HPDE6-E6E7 (cell line): Measurements from ENCODE around the gene LDB3.
"Not testable (repeated sequence)": the region's sequence is repeated elsewhere in the genome, so short reads cannot be mapped to it uniquely, and the experiment has no call there.

Experiments used
- DNase-seq: peaks from one replicate; pipeline ENCODE4 v3.0.0; 2011; ENCODE audit warnings: missing footprints; ENCODE audit errors: extremely low spot score

Gene LDB3

GRCh38 chr10:86730227-86730626 lies 61.9 kb downstream of the LDB3 start:
- no peak for DNase-seq

- DNase-seq, result no peak
These were observed 64.5 kb downstream of the LDB3 start for GRCh38 chr10:86732771-86733170.

DNA sequence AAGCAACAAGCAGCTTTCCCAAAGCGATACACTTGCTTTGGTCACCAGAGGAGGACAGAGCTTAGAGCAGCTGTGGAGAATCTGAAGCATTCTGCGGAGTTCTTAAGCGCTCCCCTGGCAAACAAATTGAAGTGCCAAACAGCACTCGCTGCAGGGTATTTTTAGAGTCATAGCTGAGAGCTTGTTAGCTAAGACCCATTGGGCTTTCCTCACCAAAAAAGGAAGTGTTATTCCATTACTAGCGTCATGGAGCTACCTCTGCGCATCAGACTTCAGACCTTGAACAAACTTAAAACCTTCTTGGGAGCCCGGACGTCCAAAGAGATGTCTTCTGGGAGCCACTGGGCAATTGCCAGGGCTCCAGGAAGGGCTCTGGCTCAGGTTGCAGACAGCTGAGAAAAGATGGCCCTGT lies 65.0 kb downstream of the LDB3 start:
- no peak for DNase-seq

DNA sequence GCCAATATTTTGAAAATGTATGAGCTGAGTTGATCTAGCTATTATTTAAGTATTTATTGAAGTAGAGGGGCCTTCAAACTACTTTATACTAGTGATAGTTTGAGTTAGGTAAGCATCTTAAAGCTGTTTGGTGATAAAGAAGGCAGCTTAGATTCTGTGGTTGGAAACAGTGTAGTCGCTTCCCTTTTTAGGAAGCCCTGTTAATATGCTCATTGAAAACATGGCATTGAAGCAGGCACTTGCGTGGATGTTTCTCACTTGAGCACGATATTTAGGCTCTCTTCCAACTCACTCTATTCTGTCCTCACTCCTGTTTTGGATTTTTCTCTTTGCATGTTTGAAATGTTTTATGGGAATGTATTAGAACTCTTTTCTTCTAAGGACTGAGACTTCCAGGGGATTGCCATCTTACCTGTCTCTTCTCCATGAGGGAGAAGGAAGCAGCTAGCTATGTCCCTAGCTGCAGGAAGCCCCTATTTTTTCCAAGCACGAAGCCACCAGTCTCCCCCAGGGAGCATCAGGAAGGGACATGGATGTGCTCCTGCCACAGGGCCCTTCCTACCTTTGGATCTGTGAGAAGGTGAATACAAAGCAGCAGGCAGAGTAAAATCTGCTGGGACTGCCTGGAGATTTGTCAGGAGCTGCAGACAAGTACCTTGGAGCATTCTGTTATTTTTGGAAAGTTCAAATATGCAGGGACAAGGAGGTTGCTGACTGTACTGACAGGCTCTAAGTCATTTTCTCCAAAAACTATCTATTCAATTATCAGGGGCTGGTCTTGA lies 66.1 kb downstream of the LDB3 start:
- no peak for DNase-seq

DNA sequence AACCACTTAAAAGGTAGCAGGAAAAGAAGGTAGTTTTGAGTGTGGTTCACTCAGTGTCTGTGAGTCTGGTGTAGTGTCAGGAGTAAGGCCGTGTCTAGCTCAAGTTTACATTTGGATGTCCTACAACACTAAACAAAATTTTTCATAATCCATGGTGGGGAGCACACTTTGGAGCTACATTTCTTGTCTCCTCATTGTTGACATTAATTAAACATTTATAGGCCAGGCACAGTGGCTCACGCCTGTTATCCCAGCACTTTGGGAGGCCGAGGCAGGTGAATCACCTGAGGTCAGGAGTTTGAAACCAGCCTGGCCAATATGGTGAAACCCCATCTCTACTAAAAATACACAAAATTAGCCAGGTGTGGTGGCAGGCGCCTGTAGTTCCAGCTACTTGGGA lies 67.0 kb downstream of the LDB3 start:
- DNase-seq, result not testable (repeated sequence)

DNA sequence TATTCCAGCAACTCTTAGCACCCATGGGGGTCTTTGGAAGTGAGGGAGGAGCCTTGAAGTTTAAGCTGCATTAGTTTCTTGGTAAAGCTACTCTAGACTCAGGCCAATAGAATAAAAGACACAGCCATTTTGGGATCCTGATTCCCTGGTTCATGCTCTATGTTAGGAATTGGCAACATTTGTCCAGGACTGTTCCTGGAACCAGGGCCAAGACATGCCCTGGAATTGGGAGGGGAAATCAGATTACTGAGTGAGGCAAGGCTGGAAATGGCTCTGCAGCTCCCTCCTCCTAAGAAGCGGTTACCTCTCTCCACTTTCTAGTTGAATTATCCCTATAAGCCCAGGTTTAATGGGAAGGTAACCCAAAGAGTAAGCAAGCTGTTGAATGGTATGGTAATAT lies 73.9 kb downstream of the LDB3 start:
- no peak for DNase-seq

GRCh38 chr10:86744067-86744725 lies 75.9 kb downstream of the LDB3 start:
- DNase-seq, result no peak

- no peak for DNase-seq
These were observed 79.7 kb downstream of the LDB3 start for GRCh38 chr10:86747796-86748581.

DNA sequence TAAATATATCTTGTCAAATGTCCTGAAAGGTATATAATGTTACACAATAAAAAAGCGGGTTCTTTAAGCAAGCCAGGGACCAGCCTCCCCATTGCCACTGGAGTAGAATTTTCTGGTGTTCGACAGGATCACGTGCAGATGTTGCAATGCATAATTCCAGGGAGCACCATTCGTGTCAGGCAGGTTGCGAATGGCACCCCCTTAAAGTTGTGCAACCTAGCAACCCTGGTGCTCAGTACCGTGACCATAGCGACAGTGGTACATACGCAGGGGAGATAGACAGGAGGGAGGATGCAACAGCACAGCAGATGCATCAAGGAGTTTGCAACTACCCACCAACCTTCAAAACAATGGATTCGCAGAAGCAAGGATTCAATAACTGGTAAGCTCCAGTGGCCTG lies 81.5 kb downstream of the LDB3 start:
- DNase-seq, result no peak

GRCh38 chr10:86751477-86751876 lies 83.2 kb downstream of the LDB3 start:
- DNase-seq, result no peak

DNA sequence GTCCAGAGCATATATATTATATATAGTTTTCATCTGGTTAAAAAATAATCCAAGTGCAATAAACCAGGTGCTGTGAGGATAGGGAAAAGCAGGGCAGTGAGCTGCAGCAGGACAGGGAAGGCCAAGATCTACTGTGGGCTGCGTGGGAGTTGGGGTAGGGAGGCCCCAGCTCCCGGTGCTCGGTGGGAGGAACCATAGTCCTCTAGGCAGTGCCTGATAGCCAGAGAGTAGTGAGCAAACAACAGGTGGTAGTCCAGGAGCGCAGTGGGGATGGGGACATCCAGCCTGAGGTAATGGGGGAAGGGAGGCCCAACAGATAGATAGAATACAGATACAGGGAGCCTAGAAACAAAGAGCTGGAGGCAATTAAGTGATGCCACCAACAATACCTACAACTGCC lies 84.0 kb downstream of the LDB3 start:
- no peak for DNase-seq

GRCh38 chr10:86753051-86753450 lies 84.7 kb downstream of the LDB3 start:
- DNase-seq, result no peak

GRCh38 chr10:86753638-86754434 lies 85.5 kb downstream of the LDB3 start:
- DNase-seq, result no peak

GRCh38 chr10:86755454-86755739 lies 87.1 kb downstream of the LDB3 start:
- no peak for DNase-seq

DNA sequence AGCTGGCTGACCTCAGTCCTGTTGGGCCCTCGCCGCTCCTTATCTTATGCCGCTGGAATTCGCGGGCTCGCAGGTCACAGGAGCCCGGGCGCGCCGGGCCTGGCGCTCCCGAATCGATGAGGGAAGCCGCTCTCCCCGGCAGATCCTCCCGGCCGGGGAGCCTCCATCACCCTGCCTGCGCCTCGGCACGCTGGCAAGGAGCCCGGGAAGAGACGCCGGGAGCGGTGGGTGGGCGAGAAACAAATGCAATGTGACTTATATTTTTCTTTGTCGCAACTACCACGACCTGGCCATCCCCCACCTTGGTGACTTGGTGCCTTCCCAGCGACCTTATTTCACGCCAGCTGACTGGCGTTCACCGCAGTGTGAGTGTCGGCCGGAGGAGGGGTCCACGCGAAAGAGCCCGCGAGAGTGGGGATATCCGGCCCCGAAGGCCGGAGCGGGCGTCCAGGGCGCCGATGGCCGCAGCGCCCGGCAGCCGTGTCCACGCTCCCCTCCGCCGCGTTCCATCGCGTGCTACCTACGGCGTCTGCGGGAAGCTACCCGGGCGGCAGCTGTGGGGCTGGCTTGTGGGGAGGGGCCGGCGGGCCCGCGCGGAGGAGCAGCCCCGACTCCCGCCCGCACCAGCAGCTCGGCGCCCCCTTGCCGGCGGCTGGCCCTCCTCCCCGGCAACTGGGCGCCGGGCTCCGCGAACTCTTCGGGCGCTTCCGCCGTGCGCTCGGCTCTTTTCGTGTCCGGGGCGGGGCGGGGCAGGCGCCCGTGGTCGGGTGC lies 87.6 kb downstream of the LDB3 start:
- DNase-seq, result peak; percentile 73

DNA sequence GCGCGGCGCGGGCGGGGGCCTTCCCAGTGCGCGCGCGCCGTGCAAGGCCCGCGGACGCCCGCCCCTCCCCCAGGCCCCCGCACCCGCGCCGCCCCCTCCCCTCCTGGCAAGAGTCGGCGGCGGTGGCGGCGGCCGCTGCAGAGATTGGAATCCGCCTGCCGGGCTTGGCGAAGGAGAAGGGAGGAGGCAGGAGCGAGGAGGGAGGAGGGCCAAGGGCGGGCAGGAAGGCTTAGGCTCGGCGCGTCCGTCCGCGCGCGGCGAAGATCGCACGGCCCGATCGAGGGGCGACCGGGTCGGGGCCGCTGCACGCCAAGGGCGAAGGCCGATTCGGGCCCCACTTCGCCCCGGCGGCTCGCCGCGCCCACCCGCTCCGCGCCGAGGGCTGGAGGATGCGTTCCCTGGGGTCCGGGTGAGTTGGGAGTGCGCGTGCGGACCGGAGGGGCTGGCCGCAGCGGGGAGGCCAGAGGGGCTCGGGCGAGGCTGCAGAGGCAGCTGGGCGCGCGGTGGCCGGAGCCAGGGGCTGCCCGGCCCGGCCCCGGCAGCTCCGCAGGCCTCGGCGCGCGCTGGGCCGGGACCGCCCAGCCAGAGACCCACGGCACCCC lies 88.3 kb downstream of the LDB3 start, which contains the start of gene BMPR1A:
Gene BMPR1A (plus strand): TSS at position 109 of the 602 bp plus-strand sequence. CDS start 119,400 bp downstream, outside the sequence.
- no peak for DNase-seq

DNA sequence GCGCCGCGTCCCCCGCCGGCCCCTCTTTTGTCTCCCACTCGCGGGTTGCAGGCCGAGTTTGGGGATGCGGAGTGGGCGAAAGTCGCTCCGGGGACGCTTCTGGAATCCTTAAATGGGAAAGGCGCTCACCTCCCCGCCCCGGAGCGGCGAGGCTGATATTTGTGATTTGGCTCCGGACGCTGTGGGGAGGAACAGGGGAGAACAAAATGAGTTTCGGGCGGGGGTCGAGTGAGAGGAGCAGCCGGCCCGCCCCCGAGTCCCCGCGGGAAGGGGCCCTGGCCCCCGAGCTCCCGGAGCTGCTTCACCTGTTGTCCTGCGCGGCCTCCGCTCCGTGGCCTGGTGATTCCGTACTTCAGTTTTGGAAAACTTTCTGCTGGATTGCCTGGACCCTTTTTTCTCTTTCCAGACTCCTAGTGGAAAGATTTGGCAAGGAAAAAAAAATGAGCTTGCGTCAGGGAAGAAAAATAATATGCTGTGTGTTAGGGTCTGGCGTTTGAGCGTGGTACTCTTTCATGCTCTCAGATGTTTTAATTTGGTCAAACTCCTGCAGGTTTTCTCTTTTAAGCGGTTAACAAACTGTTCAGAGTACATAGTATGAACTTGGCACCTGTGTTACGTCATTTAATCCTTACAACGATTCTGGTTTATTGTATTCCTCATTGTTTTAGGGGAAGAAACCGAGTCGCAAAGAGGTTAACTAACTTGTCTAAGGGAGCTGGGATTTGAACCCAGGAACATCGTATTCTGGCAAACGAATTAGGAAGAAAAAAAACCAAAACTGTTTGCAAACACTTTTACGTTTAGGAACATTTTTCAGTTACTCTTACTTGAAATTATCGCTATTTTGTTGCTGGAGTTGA lies 89.0 kb downstream of the LDB3 start:
- peak; percentile 11 for DNase-seq

DNA sequence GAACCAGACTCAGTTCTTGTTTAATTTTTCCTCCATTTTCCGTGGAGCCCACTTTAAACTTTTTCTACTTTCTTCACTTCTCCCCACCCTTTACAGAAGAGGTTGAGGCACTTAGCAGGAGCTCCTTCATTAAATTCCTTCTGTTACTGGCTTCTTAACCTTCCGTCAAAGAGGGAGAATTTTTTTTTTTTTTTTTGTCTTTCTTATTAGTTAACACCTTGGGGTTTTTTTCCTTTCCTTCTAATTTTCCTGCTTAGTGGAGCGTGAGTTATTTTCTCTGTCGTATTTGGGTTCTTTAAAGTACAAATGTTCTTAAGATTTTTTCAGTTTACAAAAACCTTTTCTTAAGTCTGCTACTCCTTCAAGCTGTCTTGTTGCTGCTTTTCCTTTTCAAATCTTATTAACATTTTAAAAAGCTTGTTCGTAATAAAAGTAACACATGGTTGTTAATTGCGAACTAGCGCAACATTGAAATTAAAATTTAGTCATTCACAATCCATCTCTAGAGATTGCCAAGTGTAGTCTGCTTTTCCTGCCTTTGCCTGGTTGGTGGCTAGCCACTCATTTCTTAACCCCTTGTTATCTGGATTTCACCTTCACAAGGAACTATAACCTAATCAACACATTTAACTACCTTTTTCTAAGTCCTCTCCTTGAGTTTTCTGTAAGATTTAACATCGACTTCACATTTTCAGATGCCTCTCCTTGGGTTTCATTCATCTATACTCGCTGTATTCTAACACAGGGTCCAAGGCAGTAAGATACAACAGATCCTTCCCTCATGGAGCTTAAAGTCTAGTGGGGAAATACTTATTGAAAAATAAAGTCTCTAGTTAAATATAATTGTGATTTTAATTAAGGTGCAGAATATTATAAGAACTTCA lies 90.1 kb downstream of the LDB3 start:
- no peak for DNase-seq
